HepG2 (cell line): ENCODE results near the gene DOC2A. TPM values are rescaled to one million over a fixed set of nuclear protein-coding genes. Genes with fewer than 3 reads are reported as not detected.

ENCODE experiments used
- ATRX ChIP-seq: sonication (generic); formaldehyde crosslinking; IDR thresholded peaks from 2 replicates; pipeline ENCODE4 v1.4.0; 2020; ENCODE audit warnings: missing genetic modification reagents, borderline replicate concordance
- FOSL2 ChIP-seq: sonication (generic); formaldehyde crosslinking; IDR thresholded peaks from 2 replicates; pipeline ENCODE4 v1.4.0; 2020; ENCODE audit warnings: missing genetic modification reagents
- FOXP1 ChIP-seq, 2 experiments: fragments of 450-650 bp in 1 of 2; IDR thresholded peaks; 2 replicates each; pipeline ENCODE4 v1.6.1; 2017 to 2018; ENCODE audit warnings: antibody characterized with exemption in 1 of 2
- KDM5A ChIP-seq: fragments of 200-600 bp; sonication (generic); IDR thresholded peaks from 2 replicates; pipeline ENCODE4 v1.7.0; 2018; ENCODE audit warnings: antibody characterized with exemption, mild to moderate bottlenecking, low read length, borderline replicate concordance
- NFYB ChIP-seq: sonication (generic); formaldehyde crosslinking; IDR thresholded peaks from 2 replicates; pipeline ENCODE4 v1.4.0; 2020; ENCODE audit warnings: missing genetic modification reagents
- PHF8 ChIP-seq: sonication (generic); formaldehyde crosslinking; IDR thresholded peaks from 2 replicates; pipeline ENCODE4 v1.5.0; 2020; ENCODE audit warnings: missing genetic modification reagents
- RARA ChIP-seq: IDR thresholded peaks from 2 replicates; pipeline ENCODE4 v1.6.1; 2016; ENCODE audit warnings: missing genetic modification reagents, missing compliant biosample characterization
- RBAK ChIP-seq: sonication (generic); formaldehyde crosslinking; IDR thresholded peaks from 2 replicates; pipeline ENCODE4 v1.5.1; 2020; ENCODE audit warnings: mild to moderate bottlenecking, missing genetic modification reagents
- RXRA ChIP-seq: sonication (generic); formaldehyde crosslinking; IDR thresholded peaks from 2 replicates; pipeline ENCODE4 v1.5.1; 2020; ENCODE audit warnings: missing genetic modification reagents
- SAP130 ChIP-seq: IDR thresholded peaks from 2 replicates; pipeline ENCODE4 v1.6.1; 2016; ENCODE audit warnings: low read depth
- SMARCC2 ChIP-seq: fragments of 450-650 bp; IDR thresholded peaks from 2 replicates; pipeline ENCODE4 v1.6.1; 2017; ENCODE audit warnings: antibody characterized with exemption, mild to moderate bottlenecking
- SP5 ChIP-seq: IDR thresholded peaks from 2 replicates; pipeline ENCODE4 v1.6.1; 2016; ENCODE audit warnings: low read depth, borderline replicate concordance
- SYNCRIP ChIP-seq: fragments of 200-400 bp; formaldehyde crosslinking; IDR thresholded peaks from 2 replicates; pipeline ENCODE4 v1.6.1; 2018; ENCODE audit warnings: mild to moderate bottlenecking, low read depth, low read length; ENCODE audit not compliant: insufficient read depth
- TCF7 ChIP-seq: sonication (generic); IDR thresholded peaks from 2 replicates; pipeline ENCODE4 v1.6.1; 2016; ENCODE audit warnings: antibody characterized with exemption, low read depth
- ZFP1 ChIP-seq: IDR thresholded peaks from 2 replicates; pipeline ENCODE4 v1.6.1; 2016
- ZNF124 ChIP-seq: sonication (generic); formaldehyde crosslinking; IDR thresholded peaks from 2 replicates; pipeline ENCODE4 v1.4.0; 2020; ENCODE audit warnings: missing genetic modification reagents
- ZNF280D ChIP-seq: sonication (generic); formaldehyde crosslinking; IDR thresholded peaks from 2 replicates; pipeline ENCODE4 v1.5.1; 2020; ENCODE audit warnings: mild to moderate bottlenecking, missing genetic modification reagents
- ZNF562 ChIP-seq: sonication (generic); formaldehyde crosslinking; IDR thresholded peaks from 2 replicates; pipeline ENCODE4 v1.8.0; 2022; ENCODE audit warnings: missing genetic modification reagents, borderline replicate concordance
- ZNF652 ChIP-seq: IDR thresholded peaks from 2 replicates; pipeline ENCODE4 v1.6.1; 2016; ENCODE audit warnings: low read depth, borderline replicate concordance
- ZNF678 ChIP-seq: sonication (generic); formaldehyde crosslinking; IDR thresholded peaks from 2 replicates; pipeline ENCODE4 v1.4.0; 2020; ENCODE audit warnings: mild to moderate bottlenecking, missing genetic modification reagents
- ZNF761 ChIP-seq: sonication (generic); formaldehyde crosslinking; conservative IDR thresholded peaks from 2 replicates; pipeline ENCODE4 v1.4.0; 2020; ENCODE audit warnings: mild to moderate bottlenecking, missing genetic modification reagents
- ZNF770 ChIP-seq: sonication (generic); formaldehyde crosslinking; IDR thresholded peaks from 2 replicates; pipeline ENCODE4 v1.5.0; 2020; ENCODE audit warnings: mild to moderate bottlenecking, missing genetic modification reagents
- ZNF775 ChIP-seq: sonication (generic); formaldehyde crosslinking; IDR thresholded peaks from 2 replicates; pipeline ENCODE4 v1.4.0; 2020; ENCODE audit warnings: missing genetic modification reagents, mild to moderate bottlenecking, moderate library complexity, borderline replicate concordance
- polyA plus RNA-seq, 8 experiments: library from polyadenylated mRNA; depleted of rRNA in 3 of 8; stranded (reverse) in 7 of 8; unstranded in 1 of 8; fragments of >200 nt; fragmentation: Illumina TruSeq in 4 of 8; extraction: Trizol in 4 of 8; gene quantifications; 2 replicates each; pipeline versions ENCODE4 v1.2.1 to v1.2.3, GENCODE V29; 2011 to 2016; ENCODE audit warnings: low read depth in 4 of 8, missing spikeins in 1 of 8, mixed read lengths in 1 of 8; ENCODE audit not compliant: insufficient read depth in 1 of 8
- total RNA-seq, 5 experiments: library from RNA; depleted of rRNA; stranded (reverse); fragments of >200 nt; fragmentation: Illumina TruSeq; extraction: Trizol; gene quantifications; 2 replicates each; pipeline ENCODE4 v1.2.3, GENCODE V29; 2016; ENCODE audit warnings: low read depth in 1 of 5
- TF ChIP-seq, protein P1 (sequence below): IDR thresholded peaks from 2 replicates; pipeline ENCODE4 v1.6.1; 2016; ENCODE audit warnings: missing compliant biosample characterization, missing genetic modification reagents, borderline replicate concordance
- TF ChIP-seq, protein P2 (sequence below): sonication (generic); formaldehyde crosslinking; IDR thresholded peaks from 2 replicates; pipeline ENCODE4 v1.4.0; 2020; ENCODE audit warnings: missing genetic modification reagents

The DOC2A gene
- total and polyA plus RNA-seq, 2 of the 13 experiments (the other 11 are each of a cell fraction or from before 2014, with no cell fraction given): 0.15 to 0.55 TPM

DNA sequence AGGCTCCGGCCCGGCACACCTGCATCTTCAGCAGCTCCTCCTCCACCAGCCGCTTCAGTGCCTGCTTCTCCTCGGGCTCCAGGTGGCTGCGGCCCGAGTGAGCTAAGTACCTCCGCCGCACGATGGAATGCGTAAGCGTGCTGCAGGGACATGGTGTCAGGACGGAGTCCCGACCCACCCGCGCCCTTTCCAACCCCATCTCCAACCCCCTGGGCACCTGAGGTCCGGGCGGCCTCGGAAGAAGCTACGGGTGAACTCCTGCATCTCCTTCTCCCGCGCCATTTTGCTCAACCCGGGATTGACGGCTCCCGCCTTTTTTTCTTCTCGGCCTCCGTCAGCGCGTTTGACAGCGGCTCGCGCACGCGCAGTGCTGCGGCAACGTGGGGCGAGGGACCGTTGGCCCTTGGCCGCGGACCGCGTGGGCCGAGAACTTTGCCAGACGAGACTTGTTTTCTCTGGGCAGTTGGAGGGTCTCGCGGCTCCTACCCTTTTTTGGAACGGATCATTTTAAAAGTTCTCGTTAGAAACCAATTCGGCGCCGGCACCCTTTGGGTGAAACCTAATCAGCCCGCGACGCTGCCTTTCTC is 15.4 kb downstream of the DOC2A start, which contains the start of gene HIRIP3 (continued):
- TF ChIP-seq, protein P1, sequence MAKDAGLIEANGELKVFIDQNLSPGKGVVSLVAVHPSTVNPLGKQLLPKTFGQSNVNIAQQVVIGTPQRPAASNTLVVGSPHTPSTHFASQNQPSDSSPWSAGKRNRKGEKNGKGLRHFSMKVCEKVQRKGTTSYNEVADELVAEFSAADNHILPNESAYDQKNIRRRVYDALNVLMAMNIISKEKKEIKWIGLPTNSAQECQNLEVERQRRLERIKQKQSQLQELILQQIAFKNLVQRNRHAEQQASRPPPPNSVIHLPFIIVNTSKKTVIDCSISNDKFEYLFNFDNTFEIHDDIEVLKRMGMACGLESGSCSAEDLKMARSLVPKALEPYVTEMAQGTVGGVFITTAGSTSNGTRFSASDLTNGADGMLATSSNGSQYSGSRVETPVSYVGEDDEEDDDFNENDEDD: peak; percentile 97
- TF ChIP-seq ZNF761 (CRISPR knock-in tag) (no peak), RARA (CRISPR knock-in tag) (no peak), TCF7 (no peak), RBAK (no peak), ZNF678 (no peak), SP5 (CRISPR knock-in tag) (no peak), ZNF770 (peak; percentile 59; the same call in 1 of the 2 replicates), ZNF562 (CRISPR knock-in tag) (no peak), SYNCRIP (no peak), SAP130 (CRISPR knock-in tag) (peak; percentile 61), ZNF652 (CRISPR knock-in tag) (no peak), ZNF775 (no peak), KDM5A (no peak), NFYB (no peak), RXRA (CRISPR knock-in tag) (0 out of 2 replicates have a peak, but pooled peaks have one; percentile 5), ZNF124 (no peak), ZNF280D (CRISPR knock-in tag) (no peak; the same call in 1 of the 2 replicates), ATRX (CRISPR knock-in tag) (no peak), PHF8 (CRISPR knock-in tag) (no peak), SMARCC2 (no peak), ZFP1 (no peak), FOXP1 (IDR thresholded peaks at IDR 0.05) (no peak), FOXP1 (CRISPR knock-in tag; IDR thresholded peaks at IDR 0.05) (no peak), FOSL2 (CRISPR knock-in tag) (no peak)
- TF ChIP-seq, protein P2, sequence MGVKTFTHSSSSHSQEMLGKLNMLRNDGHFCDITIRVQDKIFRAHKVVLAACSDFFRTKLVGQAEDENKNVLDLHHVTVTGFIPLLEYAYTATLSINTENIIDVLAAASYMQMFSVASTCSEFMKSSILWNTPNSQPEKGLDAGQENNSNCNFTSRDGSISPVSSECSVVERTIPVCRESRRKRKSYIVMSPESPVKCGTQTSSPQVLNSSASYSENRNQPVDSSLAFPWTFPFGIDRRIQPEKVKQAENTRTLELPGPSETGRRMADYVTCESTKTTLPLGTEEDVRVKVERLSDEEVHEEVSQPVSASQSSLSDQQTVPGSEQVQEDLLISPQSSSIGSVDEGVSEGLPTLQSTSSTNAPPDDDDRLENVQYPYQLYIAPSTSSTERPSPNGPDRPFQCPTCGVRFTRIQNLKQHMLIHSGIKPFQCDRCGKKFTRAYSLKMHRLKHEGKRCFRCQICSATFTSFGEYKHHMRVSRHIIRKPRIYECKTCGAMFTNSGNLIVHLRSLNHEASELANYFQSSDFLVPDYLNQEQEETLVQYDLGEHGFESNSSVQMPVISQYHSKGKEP (CRISPR knock-in tag): no peak
